Cardiac fibroblast (primary cell): ENCODE data around the gene LRRC15.

Experiments used
- DNase-seq, 2 donors: peaks; one replicate each; pipeline versions ENCODE4 v3.0.0 to v3.0.0-alpha.2; 2010; ENCODE audit warnings: low read depth in 2 of 2
- H3K4me3 ChIP-seq, 2 donors: replicated peaks in 1 of 2; 1 replicate in 1 of 2; 2 replicates in 1 of 2; pipeline ENCODE4 v1.5.1; 2011; ENCODE audit warnings: low read depth in 2 of 2, low read length in 2 of 2, mild to moderate bottlenecking in 2 of 2, moderate library complexity in 1 of 2
- TF ChIP-seq, protein P1 (sequence below): IDR thresholded peaks from one replicate; pipeline ENCODE4 v1.5.1; 2011; ENCODE audit warnings: low read depth, mild to moderate bottlenecking, low read length, inconsistent platforms

LRRC15 gene

GRCh38 chr3:194350726-194351071 lies 18.8 kb downstream of the LRRC15 start:
- no peak for DNase-seq
- TF ChIP-seq, protein P1, sequence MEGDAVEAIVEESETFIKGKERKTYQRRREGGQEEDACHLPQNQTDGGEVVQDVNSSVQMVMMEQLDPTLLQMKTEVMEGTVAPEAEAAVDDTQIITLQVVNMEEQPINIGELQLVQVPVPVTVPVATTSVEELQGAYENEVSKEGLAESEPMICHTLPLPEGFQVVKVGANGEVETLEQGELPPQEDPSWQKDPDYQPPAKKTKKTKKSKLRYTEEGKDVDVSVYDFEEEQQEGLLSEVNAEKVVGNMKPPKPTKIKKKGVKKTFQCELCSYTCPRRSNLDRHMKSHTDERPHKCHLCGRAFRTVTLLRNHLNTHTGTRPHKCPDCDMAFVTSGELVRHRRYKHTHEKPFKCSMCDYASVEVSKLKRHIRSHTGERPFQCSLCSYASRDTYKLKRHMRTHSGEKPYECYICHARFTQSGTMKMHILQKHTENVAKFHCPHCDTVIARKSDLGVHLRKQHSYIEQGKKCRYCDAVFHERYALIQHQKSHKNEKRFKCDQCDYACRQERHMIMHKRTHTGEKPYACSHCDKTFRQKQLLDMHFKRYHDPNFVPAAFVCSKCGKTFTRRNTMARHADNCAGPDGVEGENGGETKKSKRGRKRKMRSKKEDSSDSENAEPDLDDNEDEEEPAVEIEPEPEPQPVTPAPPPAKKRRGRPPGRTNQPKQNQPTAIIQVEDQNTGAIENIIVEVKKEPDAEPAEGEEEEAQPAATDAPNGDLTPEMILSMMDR: no peak
- no peak overlapping the region for H3K4me3 ChIP-seq

DNA sequence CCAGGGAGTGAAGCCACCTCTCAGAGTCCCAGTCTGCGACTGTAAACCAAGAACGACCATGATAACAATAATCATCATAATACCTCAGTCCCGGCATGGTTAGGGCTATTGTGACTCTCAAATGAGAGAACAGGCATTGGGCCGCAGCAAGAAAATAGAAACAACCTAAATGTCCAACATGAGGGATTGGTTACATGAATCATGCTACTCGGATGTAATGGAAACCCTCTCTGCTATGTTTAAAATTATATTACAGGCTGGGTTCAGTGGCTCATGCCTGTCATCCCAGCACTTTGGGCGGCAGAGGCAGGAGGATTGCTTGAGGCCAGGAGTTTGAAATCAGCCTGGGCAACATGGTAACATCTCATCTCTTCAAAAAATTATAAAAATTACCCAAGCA lies 21.2 kb downstream of the LRRC15 start:
- DNase-seq: no peak
- TF ChIP-seq, protein P1: no peak
- no peak overlapping the region for H3K4me3 ChIP-seq

DNA sequence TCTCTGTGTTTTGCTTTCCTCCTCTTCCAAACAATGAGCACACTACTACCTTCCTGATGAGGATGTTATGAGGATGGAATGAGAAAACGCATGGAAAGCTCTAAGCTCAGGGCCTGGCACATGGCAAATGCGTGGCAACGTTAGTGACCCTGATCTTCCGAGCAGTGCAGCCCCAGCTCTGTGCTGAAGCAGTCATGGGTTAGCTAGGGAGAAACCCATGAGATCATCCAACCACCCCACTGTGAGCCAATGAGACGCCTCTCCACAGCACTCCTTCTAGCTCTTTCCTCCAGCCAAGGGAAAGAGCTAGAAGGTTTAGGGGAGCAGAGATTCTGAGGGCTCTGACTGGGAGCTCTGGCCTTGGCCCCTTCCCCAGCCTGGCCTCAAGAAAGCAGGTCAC lies 22.9 kb downstream of the LRRC15 start:
- no peak for DNase-seq
- TF ChIP-seq, protein P1: no peak
- no peak overlapping the region for H3K4me3 ChIP-seq

DNA sequence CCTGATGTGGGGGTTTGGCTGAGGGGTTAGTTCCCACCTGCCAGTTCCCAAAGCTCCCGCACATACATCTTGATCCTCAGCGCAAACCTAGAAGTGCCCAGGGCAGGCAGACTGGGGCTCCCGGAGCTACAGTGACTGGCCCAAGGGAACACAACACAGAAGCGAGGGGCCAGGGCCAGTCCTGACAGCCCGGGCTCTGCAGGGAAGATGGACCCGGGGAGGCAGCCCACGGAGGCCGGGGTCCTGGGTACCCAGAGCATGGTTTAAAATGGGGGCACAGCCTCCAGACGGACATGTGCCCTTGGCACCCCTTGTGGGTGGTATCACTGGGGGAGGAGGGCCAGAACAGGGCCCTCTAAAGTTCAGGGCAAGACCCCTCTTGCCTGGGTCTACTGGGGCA lies 23.5 kb downstream of the LRRC15 start:
- TF ChIP-seq, protein P1: no peak
- DNase-seq: no peak
- H3K4me3 ChIP-seq: no peak overlapping the region

DNA sequence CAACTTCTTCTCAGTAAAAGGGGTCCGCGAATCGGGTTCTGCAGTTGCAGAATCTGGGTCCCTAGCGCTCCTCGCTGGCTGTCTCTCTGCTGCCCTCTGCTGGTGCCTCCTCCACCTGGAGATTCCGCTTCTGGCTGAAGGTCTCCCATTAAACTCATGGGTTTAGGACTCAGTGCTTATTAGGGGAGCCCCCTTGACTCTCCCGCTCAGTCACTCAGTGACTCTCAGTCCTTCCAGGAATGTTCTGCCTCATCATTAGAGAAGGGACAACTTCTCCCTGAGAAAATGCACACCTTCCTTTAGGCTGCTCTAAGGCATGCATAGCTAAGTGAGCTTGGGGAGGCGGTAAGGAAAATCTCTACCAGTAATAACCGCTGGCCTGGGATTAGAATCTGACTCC lies 25.5 kb downstream of the LRRC15 start:
- TF ChIP-seq, protein P1: peak; percentile 97
- DNase-seq: peak; percentile 68 to 70

DNA sequence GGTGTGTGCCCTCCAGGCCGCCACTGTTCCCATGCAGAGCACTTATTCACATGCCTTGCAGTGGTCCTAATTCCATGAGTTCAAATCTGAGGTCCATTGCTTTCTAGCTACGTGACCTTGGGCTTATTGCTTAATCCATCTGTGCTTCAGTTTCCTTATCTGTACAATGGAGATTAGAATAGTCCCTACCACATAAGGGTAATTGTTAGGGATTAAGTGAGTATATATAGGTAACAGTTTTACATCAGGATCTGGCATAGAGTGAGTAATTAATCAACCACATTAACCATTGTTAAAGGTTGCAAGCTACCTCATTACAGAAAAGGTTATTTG lies 26.0 kb downstream of the LRRC15 start:
- H3K4me3 ChIP-seq: no peak overlapping the region
- no peak for DNase-seq
- TF ChIP-seq, protein P1: no peak

More for the DNA sequence above, 25.5 kb downstream of the LRRC15 start:
- no peak overlapping the region for H3K4me3 ChIP-seq

GRCh38 chr3:194342861-194343560 lies 26.5 kb downstream of the LRRC15 start:
- peak in 1 of 2 donors; percentile 32 for DNase-seq
- H3K4me3 ChIP-seq: no peak overlapping the region
- TF ChIP-seq, protein P1: no peak
